ENCODE measurements around the gene XAB2.

Gene XAB2

GRCh38 chr19:7637374-7638256 is 8.3 kb upstream of the XAB2 start:
- H3K4me3 ChIP-seq (ENCODE audit: low read length) = peak overlapping the region; percentile 8; the same call in 1 of the 2 replicates
- TF ChIP-seq, protein P1, sequence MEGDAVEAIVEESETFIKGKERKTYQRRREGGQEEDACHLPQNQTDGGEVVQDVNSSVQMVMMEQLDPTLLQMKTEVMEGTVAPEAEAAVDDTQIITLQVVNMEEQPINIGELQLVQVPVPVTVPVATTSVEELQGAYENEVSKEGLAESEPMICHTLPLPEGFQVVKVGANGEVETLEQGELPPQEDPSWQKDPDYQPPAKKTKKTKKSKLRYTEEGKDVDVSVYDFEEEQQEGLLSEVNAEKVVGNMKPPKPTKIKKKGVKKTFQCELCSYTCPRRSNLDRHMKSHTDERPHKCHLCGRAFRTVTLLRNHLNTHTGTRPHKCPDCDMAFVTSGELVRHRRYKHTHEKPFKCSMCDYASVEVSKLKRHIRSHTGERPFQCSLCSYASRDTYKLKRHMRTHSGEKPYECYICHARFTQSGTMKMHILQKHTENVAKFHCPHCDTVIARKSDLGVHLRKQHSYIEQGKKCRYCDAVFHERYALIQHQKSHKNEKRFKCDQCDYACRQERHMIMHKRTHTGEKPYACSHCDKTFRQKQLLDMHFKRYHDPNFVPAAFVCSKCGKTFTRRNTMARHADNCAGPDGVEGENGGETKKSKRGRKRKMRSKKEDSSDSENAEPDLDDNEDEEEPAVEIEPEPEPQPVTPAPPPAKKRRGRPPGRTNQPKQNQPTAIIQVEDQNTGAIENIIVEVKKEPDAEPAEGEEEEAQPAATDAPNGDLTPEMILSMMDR (conservative IDR thresholded peaks at IDR 0.05; ENCODE audit: low read length) = no peak
- DNase-seq (ENCODE audit: low read depth) = no peak

DNA sequence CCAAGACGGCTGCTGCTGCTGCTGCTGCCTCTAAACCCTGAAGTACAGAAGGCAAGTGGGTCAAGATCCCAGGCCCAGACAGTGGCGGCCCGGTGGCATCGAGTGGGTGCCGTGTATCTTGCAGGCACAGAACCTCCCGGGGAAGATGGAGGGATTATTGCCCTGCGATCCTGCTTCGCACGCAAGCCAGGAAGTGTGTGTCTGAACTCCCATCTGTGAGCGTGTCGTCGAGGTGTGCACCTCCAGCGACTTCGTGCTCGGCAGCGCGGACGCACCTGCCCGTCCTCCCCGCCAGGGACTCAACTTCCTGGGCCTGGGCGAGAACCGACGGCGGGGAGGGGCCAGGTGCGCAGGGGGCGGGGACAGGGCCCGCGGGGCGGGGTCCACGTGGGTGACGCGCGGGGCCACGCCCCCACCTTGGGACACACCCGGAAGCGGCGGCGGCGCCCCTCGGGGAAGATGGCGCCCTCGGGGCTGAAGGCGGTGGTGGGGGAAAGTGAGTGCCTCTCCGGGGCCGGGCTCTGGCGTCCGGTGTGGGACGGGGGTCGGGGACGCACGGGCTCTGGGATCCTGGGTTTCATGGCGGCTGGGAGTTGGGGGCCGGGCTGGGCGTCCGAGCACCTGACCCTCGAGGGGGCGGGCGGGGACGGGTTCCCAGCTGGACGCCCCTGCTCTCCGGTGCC is 7.5 kb upstream of the XAB2 start, which contains the start of gene STXBP2:
TSS of gene STXBP2 (plus strand) at position 420 of the 683 bp plus-strand sequence. CDS start at position 460, 40 bp downstream.
- H3K4me3 ChIP-seq (ENCODE audit: low read length) = peak within 1 kb of the TSS; percentile 16
- TF ChIP-seq, protein P1 (conservative IDR thresholded peaks at IDR 0.05; ENCODE audit: low read length) = no peak
- DNase-seq (ENCODE audit: low read depth) = no peak

DNA sequence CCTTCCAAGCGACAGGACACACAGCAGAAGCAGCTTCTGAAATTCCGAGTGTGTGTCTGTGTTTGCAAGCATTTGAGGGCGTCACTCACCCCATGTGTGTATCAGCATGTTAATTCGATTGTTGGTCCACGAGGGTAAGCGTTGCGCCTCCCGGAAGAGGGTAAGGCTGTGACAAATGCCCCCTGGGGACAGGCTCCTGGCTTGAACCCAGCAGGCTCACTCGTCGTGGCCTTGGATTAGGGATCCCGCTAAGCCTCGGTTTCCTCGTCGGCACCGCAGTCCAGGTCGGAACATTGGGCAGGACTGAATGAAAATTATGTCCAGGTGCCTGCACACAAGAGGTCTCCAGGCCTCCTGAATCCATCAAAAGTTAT is 7.0 kb upstream of the XAB2 start:
- DNase-seq (ENCODE audit: low read depth) = no peak
- TF ChIP-seq, protein P1 (conservative IDR thresholded peaks at IDR 0.05; ENCODE audit: low read length) = no peak
- no peak overlapping the region for H3K4me3 ChIP-seq (ENCODE audit: low read length)

DNA sequence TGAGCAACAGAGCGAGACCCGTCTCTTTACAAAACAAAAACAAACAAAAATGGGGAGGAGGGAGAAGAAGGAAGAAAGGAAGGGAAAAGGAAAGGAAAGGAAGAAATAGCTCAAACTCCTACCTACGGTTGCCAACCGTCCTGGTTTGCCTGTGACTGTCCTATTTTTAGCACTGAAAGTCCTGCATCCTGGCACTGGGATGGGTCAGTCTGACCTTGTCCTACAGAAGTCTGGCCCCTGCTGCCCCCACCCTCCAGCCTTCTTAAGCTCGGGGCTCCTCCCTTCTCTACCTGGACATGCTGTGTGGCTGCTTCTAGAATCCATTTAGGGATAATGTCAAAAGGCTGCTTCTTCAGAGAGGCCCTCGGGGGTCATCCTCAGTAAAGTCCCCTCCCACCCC is 6.3 kb upstream of the XAB2 start:
- DNase-seq (ENCODE audit: low read depth) = no peak
- TF ChIP-seq, protein P1 (conservative IDR thresholded peaks at IDR 0.05; ENCODE audit: low read length) = no peak
- H3K4me3 ChIP-seq (ENCODE audit: low read length) = no peak overlapping the region

DNA sequence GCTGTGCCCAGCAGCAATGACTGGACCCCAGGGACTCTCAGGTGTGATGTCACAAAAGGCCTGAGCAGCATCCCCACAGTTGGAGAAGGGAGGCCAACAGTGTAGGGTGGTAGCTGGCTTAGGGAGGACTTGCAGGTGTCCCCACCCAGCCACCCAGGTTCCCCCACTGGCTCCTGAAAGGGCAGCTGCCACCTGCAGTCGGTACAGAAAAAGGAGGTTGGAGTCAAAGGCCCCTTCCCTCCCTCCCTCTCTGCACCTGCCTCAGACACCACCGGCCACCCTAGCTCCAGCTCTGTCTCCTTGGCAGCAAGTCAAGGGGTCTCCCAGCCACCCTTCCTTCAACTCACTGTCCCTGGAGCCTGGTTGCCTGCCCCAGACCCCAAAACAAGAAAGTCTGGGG is 4.4 kb upstream of the XAB2 start, which contains the start of gene PCP2:
TSS of gene PCP2 (minus strand) at position 22 of the 400 bp plus-strand sequence. CDS start 262 bp downstream, outside the sequence.
- TF ChIP-seq, protein P1 (conservative IDR thresholded peaks at IDR 0.05; ENCODE audit: low read length) = no peak
- no peak within 1 kb of the TSS for H3K4me3 ChIP-seq (ENCODE audit: low read length)
- no peak for DNase-seq (ENCODE audit: low read depth)

GRCh38 chr19:7632340-7633203 is 3.2 kb upstream of the XAB2 start:
- TF ChIP-seq, protein P1 (conservative IDR thresholded peaks at IDR 0.05; ENCODE audit: low read length) = no peak
- no peak for DNase-seq (ENCODE audit: low read depth)

More at GRCh38 chr19:7632340-7633203, 3.2 kb upstream of the XAB2 start:
- no peak overlapping the region for H3K4me3 ChIP-seq (ENCODE audit: low read length)

All from AG10803 (cell line).